ENCODE data around the gene ANTXR1. TPM values are rescaled to one million over a fixed set of nuclear protein-coding genes. Genes with fewer than 3 reads are reported as not detected.

ANTXR1 gene
- total and polyA plus RNA-seq, 9 of the 15 experiments (the other 6 are each of a cell fraction or from before 2014, with no cell fraction given): 0.07 to 1.00 (median 0.54) TPM

DNA sequence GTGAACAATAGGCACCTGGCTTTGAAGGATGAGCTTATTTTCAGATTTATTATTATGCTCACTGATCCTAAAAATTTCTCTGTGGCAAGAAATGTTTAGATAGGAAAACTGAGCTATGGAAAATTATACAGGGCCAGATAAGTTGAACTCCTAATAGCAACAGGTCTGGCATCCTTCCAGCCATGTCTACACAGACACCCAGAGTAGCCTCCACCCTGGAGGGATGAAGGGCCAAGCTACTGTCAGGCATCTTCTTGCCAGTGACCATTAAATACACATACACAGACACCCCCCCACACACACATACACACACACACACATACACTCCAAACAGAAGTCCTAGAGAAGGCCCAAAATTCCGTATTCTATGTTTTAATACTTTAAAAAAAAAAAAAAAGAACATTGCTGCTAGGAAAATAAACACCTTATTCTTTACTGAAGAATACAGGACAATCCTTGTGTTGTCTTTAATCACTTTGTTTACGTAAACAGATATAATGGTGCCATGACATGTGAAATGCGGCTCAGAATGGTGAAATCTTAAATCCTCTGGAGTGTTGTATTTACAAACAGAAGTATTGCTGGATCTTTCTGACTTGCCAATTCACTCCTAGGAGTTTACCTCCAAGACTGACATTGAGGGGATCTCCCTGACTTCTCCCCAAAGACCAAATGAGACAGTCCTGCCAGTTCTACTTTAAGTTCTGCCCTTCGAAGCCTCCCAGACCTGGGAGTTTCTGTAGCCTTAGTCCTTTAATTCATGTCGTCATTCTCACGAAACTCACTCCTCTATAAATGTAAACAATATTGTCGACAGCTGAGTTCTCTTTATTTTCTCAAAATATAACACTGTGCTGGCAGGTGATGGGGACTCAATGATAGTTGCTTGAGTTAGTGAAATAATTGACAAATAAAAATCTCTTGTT, 163.1 kb downstream of the ANTXR1 start:
- no peak overlapping the region for H2AFZ ChIP-seq (ENCODE audit: low read depth, low read length)
- CTCF ChIA-PET (ENCODE audit: low intra/inter-chr PET ratio): interaction anchor here (0.6 kb wide), 1 partner anchor 16 kb away, joined by 4 read pairs; no protein-coding TSS in a partner anchor
- in situ Hi-C loops (cut with MboI) (no loop called here), intact Hi-C loops (cut with micrococcal nuclease) (no loop called here)
- ATAC-seq (no peak), DNase-seq (ENCODE audit: extremely low read depth in 1 of 4, low spot score in 3 of 4) (no peak), FAIRE-seq (no peak)
- no peak overlapping the region for H3K27ac ChIP-seq (ENCODE audit: extremely low read depth, low read depth, low read length)
- H3K4me1 ChIP-seq (replicated peaks in 1 of 2; ENCODE audit: control insufficient read depth in 2 of 2, insufficient read depth in 2 of 2, low read length in 2 of 2): peaks cover 15 to 17% of the 10 kb centered on the region in 2 experiments
- no peaks in the 10 kb centered on the region for H3K79me2 ChIP-seq (ENCODE audit: control insufficient read depth, insufficient read depth, low read length)
- H3K4me3 ChIP-seq: no peak overlapping the region
- no peaks in the 10 kb centered on the region for H3K9me1 ChIP-seq (ENCODE audit: control insufficient read depth, insufficient read depth, low read length)
- no peak overlapping the region for H3K4me2 ChIP-seq (ENCODE audit: insufficient read depth, low read length)
- 22% methylated on average over 7 of the region's 7 CpGs for WGBS (ENCODE audit: insufficient coverage, low coverage, missing lambda C conversion rate)
- H3K9ac ChIP-seq (ENCODE audit: insufficient read depth in 1 of 2, low read depth in 2 of 2, low read length in 2 of 2): no peak overlapping the region
- POLR2A ChIA-PET: interaction anchor here (1.0 to 1.2 kb wide), 2 partner anchors 9 to 12 kb away, joined by 3 to 4 read pairs; no protein-coding TSS in a partner anchor
- H3K27me3 ChIP-seq (ENCODE audit: control insufficient read depth in 2 of 2, insufficient read depth in 2 of 2, low read length in 2 of 2): peaks cover 5 to 17% of the 10 kb centered on the region in 2 experiments; a peak in 4 of 5 replicates
- H4K20me1 ChIP-seq (replicated peaks; ENCODE audit: control insufficient read depth, insufficient read depth, low read length): no peaks in the 10 kb centered on the region
- H3K36me3 ChIP-seq (ENCODE audit: control insufficient read depth, insufficient read depth, low read length): no peaks in the 10 kb centered on the region
- BruUV-seq (replicated peaks): no TSS peak
- H3K9me3 ChIP-seq (replicated peaks; ENCODE audit: control insufficient read depth, insufficient read depth, low read depth, low read length): no peaks in the 10 kb centered on the region
- TF ChIP-seq ZHX1 (conservative IDR thresholded peaks at IDR 0.05; ENCODE audit: low read length) (no peak), ZNF146 (CRISPR knock-in tag; IDR thresholded peaks at IDR 0.05; ENCODE audit: unreplicated experiment) (no peak), CREB1 (IDR thresholded peaks at IDR 0.05) (no peak), CREB1 (CRISPR knock-in tag; IDR thresholded peaks at IDR 0.05) (no peak), PHF21A (IDR thresholded peaks at IDR 0.05; ENCODE audit: borderline replicate concordance, low read depth) (no peak), CBX3 (IDR thresholded peaks at IDR 0.05; ENCODE audit: borderline replicate concordance in 1 of 2, low read length in 2 of 2) (no peak), CHD1 (IDR thresholded peaks at IDR 0.05; ENCODE audit: low read length) (no peak), ZNF644 (tag; IDR thresholded peaks at IDR 0.05; ENCODE audit: low read depth) (no peak), NFE2L1 (tag; IDR thresholded peaks at IDR 0.05; ENCODE audit: borderline replicate concordance, low read depth) (no peak), NCOA6 (IDR thresholded peaks at IDR 0.05) (no peak)
